ENCODE data around the gene HTR2C. TPM values are rescaled to one million over a fixed set of nuclear protein-coding genes. Genes with fewer than 3 reads are reported as not detected.

The HTR2C gene
- total and polyA plus RNA-seq, 10 of the 15 experiments (the other 5 are each of a cell fraction or from before 2014, with no cell fraction given), result 0.03 TPM; not detected in 9

DNA sequence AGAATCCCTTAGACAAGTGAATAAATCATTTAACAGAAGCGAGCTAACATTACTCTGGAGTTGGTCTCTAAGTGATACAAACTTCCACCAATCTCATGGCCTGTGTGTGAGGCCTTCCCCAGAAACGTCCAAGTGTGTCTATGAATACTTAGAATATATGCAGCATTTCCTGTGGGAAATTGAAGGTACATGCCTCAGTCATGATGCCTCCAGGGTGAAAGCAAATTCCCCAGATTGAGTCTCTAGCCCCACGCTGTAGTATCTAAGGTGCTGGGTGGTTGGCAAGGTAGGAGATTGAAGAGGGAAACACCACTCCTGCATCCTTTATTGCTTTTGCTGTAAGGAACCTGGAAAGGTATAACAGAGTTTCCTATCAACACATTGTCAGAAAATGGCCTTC lies 319.7 kb downstream of the HTR2C start:
- Histone ChIP-seq H3K36me3 (ENCODE audit: control insufficient read depth in 2 of 2, insufficient read depth in 2 of 2, low read length in 1 of 2) (no peaks in the 10 kb centered on the region), H4K20me1 (ENCODE audit: control insufficient read depth, insufficient read depth) (no peaks in the 10 kb centered on the region), H3K79me2 (ENCODE audit: control insufficient read depth, insufficient read depth, low read length) (no peaks in the 10 kb centered on the region), H2AFZ (ENCODE audit: control insufficient read depth, low read depth, low read length) (no peak overlapping the region), H3K9me3 (replicated peaks; ENCODE audit: control insufficient read depth, insufficient read depth, low read length) (no peaks in the 10 kb centered on the region), H3K4me3 (no peak overlapping the region), H3K4me2 (ENCODE audit: control insufficient read depth, insufficient read depth) (no peak overlapping the region), H3K27me3 (replicated peaks in 1 of 2; ENCODE audit: control insufficient read depth in 2 of 2, insufficient read depth in 2 of 2, low read length in 1 of 2) (no peaks in the 10 kb centered on the region), H3K9ac (ENCODE audit: control insufficient read depth, insufficient read depth, low read length) (no peak overlapping the region), H3K4me1 (ENCODE audit: control insufficient read depth, insufficient read depth, low read length) (no peaks in the 10 kb centered on the region), H3K27ac (ENCODE audit: control insufficient read depth, insufficient read depth) (no peak overlapping the region)
- FAIRE-seq, result no peak
- CTCF ChIA-PET, result no interaction called here
- intact Hi-C loops (cut with micrococcal nuclease; ENCODE audit: unreplicated experiment), result no loop called here
- no peak for TF ChIP-seq NR2C2 (IDR thresholded peaks at IDR 0.05; ENCODE audit: borderline replicate concordance, control insufficient read depth, insufficient read length, low read depth)
- TF ChIP-seq RCOR1 (conservative IDR thresholded peaks at IDR 0.05; ENCODE audit: low read depth, low read length), result no peak
- TF ChIP-seq, protein P1, sequence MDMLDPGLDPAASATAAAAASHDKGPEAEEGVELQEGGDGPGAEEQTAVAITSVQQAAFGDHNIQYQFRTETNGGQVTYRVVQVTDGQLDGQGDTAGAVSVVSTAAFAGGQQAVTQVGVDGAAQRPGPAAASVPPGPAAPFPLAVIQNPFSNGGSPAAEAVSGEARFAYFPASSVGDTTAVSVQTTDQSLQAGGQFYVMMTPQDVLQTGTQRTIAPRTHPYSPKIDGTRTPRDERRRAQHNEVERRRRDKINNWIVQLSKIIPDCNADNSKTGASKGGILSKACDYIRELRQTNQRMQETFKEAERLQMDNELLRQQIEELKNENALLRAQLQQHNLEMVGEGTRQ (IDR thresholded peaks at IDR 0.05; ENCODE audit: borderline replicate concordance, low read depth, low read length), result no peak
- TF ChIP-seq, protein P2, sequence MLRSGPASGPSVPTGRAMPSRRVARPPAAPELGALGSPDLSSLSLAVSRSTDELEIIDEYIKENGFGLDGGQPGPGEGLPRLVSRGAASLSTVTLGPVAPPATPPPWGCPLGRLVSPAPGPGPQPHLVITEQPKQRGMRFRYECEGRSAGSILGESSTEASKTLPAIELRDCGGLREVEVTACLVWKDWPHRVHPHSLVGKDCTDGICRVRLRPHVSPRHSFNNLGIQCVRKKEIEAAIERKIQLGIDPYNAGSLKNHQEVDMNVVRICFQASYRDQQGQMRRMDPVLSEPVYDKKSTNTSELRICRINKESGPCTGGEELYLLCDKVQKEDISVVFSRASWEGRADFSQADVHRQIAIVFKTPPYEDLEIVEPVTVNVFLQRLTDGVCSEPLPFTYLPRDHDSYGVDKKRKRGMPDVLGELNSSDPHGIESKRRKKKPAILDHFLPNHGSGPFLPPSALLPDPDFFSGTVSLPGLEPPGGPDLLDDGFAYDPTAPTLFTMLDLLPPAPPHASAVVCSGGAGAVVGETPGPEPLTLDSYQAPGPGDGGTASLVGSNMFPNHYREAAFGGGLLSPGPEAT (IDR thresholded peaks at IDR 0.05; ENCODE audit: low read depth), result no peak
- WGBS (ENCODE audit: insufficient coverage, insufficient replicate concordance, low lambda C conversion rate, missing lambda C conversion rate), result 7% methylated on average over 3 of the region's 3 CpGs
- POLR2A ChIA-PET, result no interaction called here
- in situ Hi-C loops (cut with MboI), result no loop called here
- no TSS peak for BruUV-seq (replicated peaks)
- RAD21 ChIA-PET (ENCODE audit: unreplicated experiment), result no interaction called here
- DNase-seq (ENCODE audit: low read depth, low spot score), result no peak
- SMC1A ChIA-PET (ENCODE audit: uncharacterized antibody, unreplicated experiment), result no interaction called here
- ATAC-seq, result no peak

DNA sequence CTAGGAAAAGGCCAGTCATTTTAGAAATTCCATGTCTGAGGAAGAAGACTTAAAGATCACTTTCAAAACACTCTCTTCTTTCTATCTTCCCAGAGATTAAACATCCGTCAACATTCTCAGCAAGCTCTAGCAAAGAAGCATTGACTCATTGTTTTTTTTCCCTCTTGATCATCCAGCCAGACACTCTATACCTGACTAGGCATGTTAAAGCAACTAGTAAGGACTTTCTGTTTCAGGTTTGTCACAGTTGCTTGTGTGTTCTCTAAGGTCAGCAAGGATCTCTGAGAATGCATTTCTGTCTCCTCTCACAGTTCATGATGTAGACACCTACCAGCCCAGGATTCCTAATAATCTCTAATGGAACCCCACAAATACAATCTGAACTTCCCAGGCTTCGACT lies 321.4 kb downstream of the HTR2C start:
- no peak overlapping the region for H3K9ac ChIP-seq (ENCODE audit: control insufficient read depth, insufficient read depth, low read length)
- SMC1A ChIA-PET (ENCODE audit: uncharacterized antibody, unreplicated experiment), result no interaction called here
- DNase-seq (ENCODE audit: low read depth, low spot score) (no peak), ATAC-seq (no peak), FAIRE-seq (no peak)
- POLR2A ChIA-PET, result interaction anchor here (0.6 kb wide), 1 partner anchor 618 kb away, joined by 3 read pairs; no protein-coding TSS in a partner anchor
- no peaks in the 10 kb centered on the region for H3K9me3 ChIP-seq (replicated peaks; ENCODE audit: control insufficient read depth, insufficient read depth, low read length)
- no peak overlapping the region for H2AFZ ChIP-seq (ENCODE audit: control insufficient read depth, low read depth, low read length)
- no peak overlapping the region for H3K27ac ChIP-seq (ENCODE audit: control insufficient read depth, insufficient read depth)
- TF ChIP-seq ZNF384 (IDR thresholded peaks at IDR 0.05; ENCODE audit: borderline replicate concordance, low read depth, low read length) (no peak), RAD21 (IDR thresholded peaks at IDR 0.05; ENCODE audit: insufficient read depth, low read depth, low read length) (no peak)
- no peaks in the 10 kb centered on the region for H4K20me1 ChIP-seq (ENCODE audit: control insufficient read depth, insufficient read depth)
- no peaks in the 10 kb centered on the region for H3K4me1 ChIP-seq (ENCODE audit: control insufficient read depth, insufficient read depth, low read length)
- no peak overlapping the region for H3K4me2 ChIP-seq (ENCODE audit: control insufficient read depth, insufficient read depth)
- BruUV-seq (replicated peaks), result no TSS peak
- 0% methylated on average over 2 of the region's 2 CpGs for WGBS (ENCODE audit: insufficient coverage, insufficient replicate concordance, low lambda C conversion rate, missing lambda C conversion rate)
- H3K36me3 ChIP-seq (ENCODE audit: control insufficient read depth in 2 of 2, insufficient read depth in 2 of 2, low read length in 1 of 2), result no peaks in the 10 kb centered on the region
- in situ Hi-C loops (cut with MboI), result no loop called here
- no peaks in the 10 kb centered on the region for H3K79me2 ChIP-seq (ENCODE audit: control insufficient read depth, insufficient read depth, low read length)
- CTCF ChIA-PET, result no interaction called here
- H3K4me3 ChIP-seq, result no peak overlapping the region
- intact Hi-C loops (cut with micrococcal nuclease; ENCODE audit: unreplicated experiment), result no loop called here
- RAD21 ChIA-PET (ENCODE audit: unreplicated experiment), result no interaction called here
- no peaks in the 10 kb centered on the region for H3K27me3 ChIP-seq (replicated peaks in 1 of 2; ENCODE audit: control insufficient read depth in 2 of 2, insufficient read depth in 2 of 2, low read length in 1 of 2)

Measured in GM12878 (cell line).